GM12872 (cell line): ENCODE measurements around the gene ANAPC1.

ENCODE experiments used
- TF ChIP-seq, protein P1 (sequence below): IDR thresholded peaks from 3 replicates; pipeline ENCODE4 v1.5.1; 2011; ENCODE audit warnings: low read depth, mild to moderate bottlenecking, low read length, moderate library complexity; ENCODE audit not compliant: insufficient read depth

ANAPC1 gene

DNA sequence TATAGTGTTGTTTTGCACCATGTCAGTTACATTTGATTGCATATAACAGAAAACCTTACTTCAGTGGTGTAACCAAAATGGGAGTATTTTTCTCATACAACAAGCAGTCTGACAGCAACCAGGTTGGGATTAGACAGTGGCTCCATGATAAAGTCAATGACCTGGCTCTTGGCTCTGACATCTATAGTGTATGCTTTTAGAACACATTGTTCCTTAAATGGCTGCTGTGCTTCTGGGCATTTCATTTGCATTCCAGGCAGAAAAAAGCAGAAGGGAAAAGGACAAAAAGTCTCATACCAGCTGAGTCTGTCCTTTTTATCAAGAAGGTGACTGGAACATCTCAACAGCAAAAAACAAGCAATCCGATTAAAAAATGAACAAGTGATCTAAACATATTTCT is 24.6 kb upstream of the ANAPC1 start:
- TF ChIP-seq, protein P1, sequence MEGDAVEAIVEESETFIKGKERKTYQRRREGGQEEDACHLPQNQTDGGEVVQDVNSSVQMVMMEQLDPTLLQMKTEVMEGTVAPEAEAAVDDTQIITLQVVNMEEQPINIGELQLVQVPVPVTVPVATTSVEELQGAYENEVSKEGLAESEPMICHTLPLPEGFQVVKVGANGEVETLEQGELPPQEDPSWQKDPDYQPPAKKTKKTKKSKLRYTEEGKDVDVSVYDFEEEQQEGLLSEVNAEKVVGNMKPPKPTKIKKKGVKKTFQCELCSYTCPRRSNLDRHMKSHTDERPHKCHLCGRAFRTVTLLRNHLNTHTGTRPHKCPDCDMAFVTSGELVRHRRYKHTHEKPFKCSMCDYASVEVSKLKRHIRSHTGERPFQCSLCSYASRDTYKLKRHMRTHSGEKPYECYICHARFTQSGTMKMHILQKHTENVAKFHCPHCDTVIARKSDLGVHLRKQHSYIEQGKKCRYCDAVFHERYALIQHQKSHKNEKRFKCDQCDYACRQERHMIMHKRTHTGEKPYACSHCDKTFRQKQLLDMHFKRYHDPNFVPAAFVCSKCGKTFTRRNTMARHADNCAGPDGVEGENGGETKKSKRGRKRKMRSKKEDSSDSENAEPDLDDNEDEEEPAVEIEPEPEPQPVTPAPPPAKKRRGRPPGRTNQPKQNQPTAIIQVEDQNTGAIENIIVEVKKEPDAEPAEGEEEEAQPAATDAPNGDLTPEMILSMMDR = no peak

- TF ChIP-seq, protein P1 = no peak
Observed at GRCh38 chr2:111905990-111906735, 22.2 kb upstream of the ANAPC1 start.

DNA sequence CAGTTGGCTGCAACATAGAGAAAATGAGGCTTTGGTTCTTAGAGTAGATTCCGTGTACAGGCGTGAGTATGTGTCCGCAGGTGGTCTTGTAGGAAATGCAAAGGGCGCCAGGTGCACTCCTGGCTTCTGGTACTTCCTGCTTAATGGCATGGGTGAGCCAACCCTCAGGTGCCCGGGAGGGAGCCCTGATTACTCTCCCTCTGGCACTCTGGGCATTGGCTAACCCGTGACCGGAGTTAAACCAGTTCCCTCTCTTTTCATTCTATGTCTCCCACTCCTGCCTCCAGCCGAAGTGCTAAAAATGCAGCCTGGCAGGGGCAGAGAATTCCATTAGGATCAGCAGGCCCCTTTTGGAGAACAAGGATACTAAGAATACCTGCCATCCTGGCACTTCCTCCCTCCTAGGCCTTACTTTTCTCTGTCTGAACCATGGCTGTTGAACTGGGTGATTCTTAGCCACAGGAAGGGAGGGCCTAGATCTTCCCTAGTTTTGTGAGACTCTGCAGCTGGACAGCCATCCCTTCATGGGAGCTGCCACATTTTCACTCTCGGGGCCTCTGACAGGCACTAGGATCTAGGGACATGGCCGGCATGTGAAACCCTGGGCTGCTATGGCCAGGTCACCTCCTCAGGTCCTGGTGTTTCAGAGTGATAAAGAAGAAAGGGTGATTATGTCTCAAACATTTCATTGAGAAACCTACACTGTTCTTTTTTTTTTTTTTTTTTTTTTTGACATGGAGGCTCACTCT is 20.9 kb upstream of the ANAPC1 start:
- TF ChIP-seq, protein P1 = no peak

DNA sequence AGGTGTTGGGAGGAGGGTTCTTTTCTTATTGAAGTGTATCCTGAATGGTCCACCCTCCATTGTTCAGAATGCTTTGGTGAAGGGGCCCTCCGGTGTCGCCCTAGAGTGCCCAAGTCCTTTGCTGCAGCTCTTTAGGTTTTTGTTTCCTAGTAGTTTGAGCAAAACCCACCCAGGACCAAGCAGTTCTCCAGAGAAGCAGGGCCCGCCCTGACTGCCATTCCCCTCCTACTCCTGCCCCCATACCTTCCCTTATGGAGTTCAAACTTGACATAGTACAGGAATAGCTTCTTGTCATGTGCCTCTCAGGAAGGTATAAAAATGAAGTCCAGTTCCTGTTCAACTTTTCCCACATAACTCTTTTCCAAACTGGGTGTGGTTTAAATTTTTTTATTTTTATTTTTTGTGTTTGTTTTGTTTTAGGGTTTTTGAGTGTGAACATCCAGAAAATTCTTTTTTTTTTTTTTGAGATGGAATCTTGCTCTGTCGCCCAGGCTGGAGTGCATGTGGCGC is 20.0 kb upstream of the ANAPC1 start:
- TF ChIP-seq, protein P1 = no peak

- TF ChIP-seq, protein P1 = no peak
Observed at GRCh38 chr2:111903516-111903915, 19.5 kb upstream of the ANAPC1 start.

- TF ChIP-seq, protein P1 = peak; percentile 48
Observed at GRCh38 chr2:111900859-111901258, 16.9 kb upstream of the ANAPC1 start.

GRCh38 chr2:111898703-111899514 is 14.9 kb upstream of the ANAPC1 start:
- TF ChIP-seq, protein P1 = no peak
